Right hindlimb (tissue), 1 donor: ENCODE measurements around the gene CD47.

Experiments used
- DNase-seq: peaks from one replicate; pipeline ENCODE4 v3.0.0-alpha.2; 2018

The CD47 gene

GRCh38 chr3:108090701-108091497 lies at the start of gene CD47:
Gene CD47, minus strand, starts transcription at chr3:108091031. Its CDS starts 123 bp downstream, at chr3:108090908.
- peak; percentile 96 for DNase-seq

GRCh38 chr3:108137460-108137814 lies 46.6 kb upstream of the CD47 start:
- no peak for DNase-seq

- no peak for DNase-seq
Measured at GRCh38 chr3:108136561-108137459, 46.0 kb upstream of the CD47 start.

- DNase-seq = no peak
Measured at GRCh38 chr3:108134555-108134880, 43.7 kb upstream of the CD47 start.

GRCh38 chr3:108133858-108134554 lies 43.2 kb upstream of the CD47 start:
- no peak for DNase-seq

GRCh38 chr3:108133048-108133369 lies 42.2 kb upstream of the CD47 start:
- no peak for DNase-seq

- DNase-seq = no peak
Measured at GRCh38 chr3:108131475-108132134, 40.8 kb upstream of the CD47 start.

- DNase-seq = no peak
Measured at GRCh38 chr3:108130701-108131474, 40.1 kb upstream of the CD47 start.

- no peak for DNase-seq
Measured at GRCh38 chr3:108130236-108130635, 39.4 kb upstream of the CD47 start.

- DNase-seq = no peak
Measured at GRCh38 chr3:108127301-108127988, 36.6 kb upstream of the CD47 start.

GRCh38 chr3:108126348-108126747 lies 35.5 kb upstream of the CD47 start:
- DNase-seq = no peak

- DNase-seq = no peak
Measured at GRCh38 chr3:108125550-108126071, 34.8 kb upstream of the CD47 start.

- no peak for DNase-seq
Measured at GRCh38 chr3:108125153-108125543, 34.3 kb upstream of the CD47 start.

GRCh38 chr3:108124337-108125152 lies 33.7 kb upstream of the CD47 start:
- no peak for DNase-seq

GRCh38 chr3:108123326-108123725 lies 32.5 kb upstream of the CD47 start:
- no peak for DNase-seq

- DNase-seq = no peak
Measured at GRCh38 chr3:108122276-108122675, 31.4 kb upstream of the CD47 start.

- no peak for DNase-seq
Measured at GRCh38 chr3:108119398-108120104, 28.7 kb upstream of the CD47 start.

GRCh38 chr3:108118038-108118768 lies 27.4 kb upstream of the CD47 start:
- no peak for DNase-seq

- no peak for DNase-seq
Measured at GRCh38 chr3:108117241-108117775, 26.5 kb upstream of the CD47 start.
